Breast epithelium (tissue), 4 donors: ENCODE results near the gene WNT5B. TPM values are rescaled to one million over a fixed set of nuclear protein-coding genes. Genes with fewer than 3 reads are reported as not detected.

Experiments
- DNase-seq, 2 donors: peaks; one replicate each; pipeline ENCODE4 v3.0.0-alpha.2; 2019; ENCODE audit warnings: low spot score in 2 of 2
- H3K27ac ChIP-seq, 2 donors: fragments of 200-600 bp; sonication (generic) in 1 of 2; one replicate each; pipeline ENCODE4 v1.5.1; 2016 to 2019; ENCODE audit warnings: mild to moderate bottlenecking in 1 of 2
- H3K27me3 ChIP-seq, 2 donors: fragments of 200-600 bp; sonication (generic) in 1 of 2; one replicate each; pipeline versions ENCODE4 v1.5.1 to v1.6.0; 2017 to 2019; ENCODE audit warnings: control low read depth in 1 of 2, mild to moderate bottlenecking in 1 of 2
- H3K36me3 ChIP-seq: fragments of 200-600 bp; one replicate; pipeline ENCODE4 v1.5.1; 2019
- H3K4me1 ChIP-seq, 2 donors: fragments of 200-600 bp; sonication (generic); one replicate each; pipeline ENCODE4 v1.5.1; 2016 to 2019; ENCODE audit warnings: control low read depth in 1 of 2
- H3K4me3 ChIP-seq, 3 donors: fragments of 200-600 bp; sonication (generic); 1 replicate in 2 of 3; 2 replicates in 1 of 3; pipeline ENCODE4 v1.5.1; 2016 to 2019; ENCODE audit warnings: mild to moderate bottlenecking in 3 of 3, moderate library complexity in 2 of 3
- H3K9me3 ChIP-seq, 2 donors: fragments of 200-600 bp; sonication (generic) in 1 of 2; one replicate each; pipeline ENCODE4 v1.5.1; 2016 to 2019; ENCODE audit warnings: control low read depth in 1 of 2
- POLR2A ChIP-seq: fragments of 450-650 bp; IDR thresholded peaks from one replicate; pipeline ENCODE4 v1.6.1; 2016; ENCODE audit warnings: antibody characterized with exemption, mild to moderate bottlenecking, moderate library complexity
- POLR2AphosphoS5 ChIP-seq, 3 donors: sonication (generic); formaldehyde crosslinking; IDR thresholded peaks; one replicate each; pipeline ENCODE4 v1.6.1; 2017; ENCODE audit warnings: antibody characterized with exemption in 3 of 3
- intact Hi-C: fragments of 100-400 bp; cut with DNase I; formaldehyde crosslinking; loops from one replicate; pipeline ENCODE4 v1.15.1; 2023; ENCODE audit warnings: low total_unique reads
- total RNA-seq, 3 donors: library from RNA; depleted of rRNA; stranded (reverse); fragments of >200 nt; gene quantifications; one replicate each; pipeline ENCODE4 v1.1.0, GENCODE V29; 2016
- TF ChIP-seq, protein P1 (sequence below), 3 donors: fragments of 450-650 bp; IDR thresholded peaks; one replicate each; pipeline ENCODE4 v1.5.1; 2016 to 2017; ENCODE audit warnings: antibody characterized with exemption in 3 of 3, mild to moderate bottlenecking in 3 of 3, moderate library complexity in 3 of 3

The WNT5B gene
- total RNA-seq, 3 donors from 2014 or later = 3.9 to 11.9 (median 4.0) TPM

DNA sequence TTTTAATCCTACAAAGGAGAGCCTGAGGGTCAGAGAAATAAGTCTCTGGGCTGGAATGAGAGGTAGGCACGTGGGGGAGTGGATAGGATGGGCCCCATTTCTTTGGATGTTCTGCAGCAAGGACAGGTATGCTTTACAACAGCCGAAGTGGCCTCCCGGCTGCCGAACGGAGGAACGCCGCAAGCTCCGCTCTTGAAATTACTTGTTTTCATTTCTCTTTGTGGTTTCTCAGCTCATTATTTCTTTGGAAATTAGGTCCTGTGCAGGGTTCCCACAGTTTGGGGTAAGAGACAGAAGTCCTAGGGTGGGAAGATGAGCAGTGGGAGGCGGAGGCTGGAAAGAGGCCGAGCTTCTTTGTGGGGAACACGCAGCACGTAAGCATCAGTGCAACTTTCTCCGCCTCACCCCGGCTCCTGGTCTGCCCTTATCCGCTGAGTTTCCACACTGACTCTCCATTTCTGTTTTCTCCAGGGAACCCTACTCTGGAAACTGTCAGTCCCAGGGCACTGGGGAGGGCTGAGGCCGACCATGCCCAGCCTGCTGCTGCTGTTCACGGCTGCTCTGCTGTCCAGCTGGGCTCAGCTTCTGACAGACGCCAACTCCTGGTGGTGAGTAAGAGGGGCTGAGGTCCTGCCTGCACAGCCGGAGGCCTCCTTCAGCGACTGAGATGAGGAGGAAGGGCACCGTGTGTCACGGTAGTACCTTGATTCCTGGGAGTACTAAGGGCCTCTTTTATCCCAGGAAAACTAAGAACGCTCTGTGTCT is 2.0 kb downstream of the WNT5B start:
- Histone ChIP-seq H3K36me3 (no peaks in the 10 kb centered on the region), H3K27ac (peak overlapping the region; percentile 53 to 80)

DNA sequence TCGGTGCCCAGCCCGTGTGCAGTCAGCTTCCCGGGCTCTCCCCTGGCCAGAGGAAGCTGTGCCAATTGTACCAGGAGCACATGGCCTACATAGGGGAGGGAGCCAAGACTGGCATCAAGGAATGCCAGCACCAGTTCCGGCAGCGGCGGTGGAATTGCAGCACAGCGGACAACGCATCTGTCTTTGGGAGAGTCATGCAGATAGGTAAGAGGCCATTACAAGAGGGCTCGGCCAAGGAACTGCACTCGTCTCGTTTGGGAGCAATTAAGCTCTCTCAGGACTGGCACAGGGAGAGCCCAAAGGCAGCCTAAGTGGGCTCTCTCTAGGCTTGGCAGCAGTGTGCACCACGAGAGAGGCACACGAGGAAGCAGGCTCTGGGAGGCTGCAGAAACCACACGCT is 3.7 kb downstream of the WNT5B start:
- Histone ChIP-seq H3K27ac (no peak overlapping the region), H3K4me3 (no peak overlapping the region), H3K4me1 (peaks cover 0 to 4% of the 10 kb centered on the region in 2 donors), H3K27me3 (no peaks in the 10 kb centered on the region), H3K36me3 (no peaks in the 10 kb centered on the region), H3K9me3 (no peaks in the 10 kb centered on the region)
- intact Hi-C loops = no loop called here
- no peak for DNase-seq
- TF ChIP-seq, protein P1, sequence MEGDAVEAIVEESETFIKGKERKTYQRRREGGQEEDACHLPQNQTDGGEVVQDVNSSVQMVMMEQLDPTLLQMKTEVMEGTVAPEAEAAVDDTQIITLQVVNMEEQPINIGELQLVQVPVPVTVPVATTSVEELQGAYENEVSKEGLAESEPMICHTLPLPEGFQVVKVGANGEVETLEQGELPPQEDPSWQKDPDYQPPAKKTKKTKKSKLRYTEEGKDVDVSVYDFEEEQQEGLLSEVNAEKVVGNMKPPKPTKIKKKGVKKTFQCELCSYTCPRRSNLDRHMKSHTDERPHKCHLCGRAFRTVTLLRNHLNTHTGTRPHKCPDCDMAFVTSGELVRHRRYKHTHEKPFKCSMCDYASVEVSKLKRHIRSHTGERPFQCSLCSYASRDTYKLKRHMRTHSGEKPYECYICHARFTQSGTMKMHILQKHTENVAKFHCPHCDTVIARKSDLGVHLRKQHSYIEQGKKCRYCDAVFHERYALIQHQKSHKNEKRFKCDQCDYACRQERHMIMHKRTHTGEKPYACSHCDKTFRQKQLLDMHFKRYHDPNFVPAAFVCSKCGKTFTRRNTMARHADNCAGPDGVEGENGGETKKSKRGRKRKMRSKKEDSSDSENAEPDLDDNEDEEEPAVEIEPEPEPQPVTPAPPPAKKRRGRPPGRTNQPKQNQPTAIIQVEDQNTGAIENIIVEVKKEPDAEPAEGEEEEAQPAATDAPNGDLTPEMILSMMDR (IDR thresholded peaks at IDR 0.05) = no peak
- TF ChIP-seq POLR2A (no peak), POLR2AphosphoS5 (IDR thresholded peaks at IDR 0.05) (no peak)

More for the DNA sequence above, 2.0 kb downstream of the WNT5B start:
- H3K4me1 ChIP-seq = peaks cover 0 to 4% of the 10 kb centered on the region in 2 donors
- intact Hi-C loops = no loop called here
- H3K4me3 ChIP-seq = peak overlapping the region; percentile 50 to 80 (median 52)
- DNase-seq = no peak
- H3K9me3 ChIP-seq = no peaks in the 10 kb centered on the region
- H3K27me3 ChIP-seq = no peaks in the 10 kb centered on the region
- no peak for TF ChIP-seq POLR2A
- TF ChIP-seq POLR2AphosphoS5 (IDR thresholded peaks at IDR 0.05) = no peak

DNA sequence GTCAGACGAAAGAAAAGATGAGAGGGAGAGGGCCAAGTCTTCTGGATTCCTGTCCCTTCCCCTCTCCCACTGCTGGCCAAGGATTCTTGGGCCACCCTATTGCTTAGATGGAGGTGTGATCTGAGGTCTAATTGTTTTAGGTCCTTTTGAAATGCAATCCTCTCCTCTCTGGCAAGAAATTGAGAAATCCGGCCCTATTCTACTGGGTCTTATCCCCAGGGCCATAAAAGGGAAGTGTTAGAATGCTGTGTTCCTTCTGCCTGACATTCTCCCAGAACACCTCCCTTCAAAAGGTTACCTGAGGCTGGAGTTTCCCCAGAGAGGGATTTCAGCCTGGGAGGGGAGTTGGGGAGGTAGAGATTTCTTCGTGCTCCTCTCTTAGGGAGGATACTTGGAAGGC is 4.4 kb downstream of the WNT5B start:
- Histone ChIP-seq H3K4me3 (no peak overlapping the region), H3K27ac (no peak overlapping the region), H3K4me1 (peaks cover 0 to 4% of the 10 kb centered on the region in 2 donors), H3K36me3 (no peaks in the 10 kb centered on the region), H3K27me3 (no peaks in the 10 kb centered on the region), H3K9me3 (no peaks in the 10 kb centered on the region)
- intact Hi-C loops = no loop called here
- no peak for DNase-seq
- TF ChIP-seq POLR2A (no peak), POLR2AphosphoS5 (IDR thresholded peaks at IDR 0.05) (no peak)
- TF ChIP-seq, protein P1 (IDR thresholded peaks at IDR 0.05) = no peak

DNA sequence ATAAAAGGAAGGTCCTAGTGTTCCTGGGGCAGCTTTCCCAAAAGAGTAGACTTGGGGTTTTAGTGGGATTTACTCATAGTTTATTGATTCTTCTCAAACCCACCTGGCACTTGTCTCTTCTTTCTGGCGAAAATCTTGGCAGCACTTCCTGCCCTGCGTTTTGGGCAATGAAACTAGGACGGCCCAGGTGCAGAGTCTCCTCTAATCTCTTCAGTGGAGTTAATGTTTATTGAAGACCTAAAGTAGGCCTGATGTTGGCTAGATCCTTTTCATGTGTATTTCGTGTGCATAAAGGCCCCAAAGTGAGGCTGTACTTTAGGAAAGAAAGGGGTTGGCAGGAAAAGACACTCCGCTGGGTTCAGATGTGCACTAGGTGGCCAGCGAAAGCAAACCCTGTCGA is 5.1 kb downstream of the WNT5B start:
- peaks cover 0 to 4% of the 10 kb centered on the region in 2 donors for H3K4me1 ChIP-seq
- H3K36me3 ChIP-seq = no peaks in the 10 kb centered on the region
- no peaks in the 10 kb centered on the region for H3K27me3 ChIP-seq
- TF ChIP-seq POLR2AphosphoS5 (IDR thresholded peaks at IDR 0.05) = no peak
- TF ChIP-seq POLR2A = no peak
- TF ChIP-seq, protein P1 (IDR thresholded peaks at IDR 0.05) = no peak
- intact Hi-C loops = no loop called here
- no peak overlapping the region for H3K4me3 ChIP-seq
- no peak overlapping the region for H3K27ac ChIP-seq
- no peaks in the 10 kb centered on the region for H3K9me3 ChIP-seq
- DNase-seq = no peak

DNA sequence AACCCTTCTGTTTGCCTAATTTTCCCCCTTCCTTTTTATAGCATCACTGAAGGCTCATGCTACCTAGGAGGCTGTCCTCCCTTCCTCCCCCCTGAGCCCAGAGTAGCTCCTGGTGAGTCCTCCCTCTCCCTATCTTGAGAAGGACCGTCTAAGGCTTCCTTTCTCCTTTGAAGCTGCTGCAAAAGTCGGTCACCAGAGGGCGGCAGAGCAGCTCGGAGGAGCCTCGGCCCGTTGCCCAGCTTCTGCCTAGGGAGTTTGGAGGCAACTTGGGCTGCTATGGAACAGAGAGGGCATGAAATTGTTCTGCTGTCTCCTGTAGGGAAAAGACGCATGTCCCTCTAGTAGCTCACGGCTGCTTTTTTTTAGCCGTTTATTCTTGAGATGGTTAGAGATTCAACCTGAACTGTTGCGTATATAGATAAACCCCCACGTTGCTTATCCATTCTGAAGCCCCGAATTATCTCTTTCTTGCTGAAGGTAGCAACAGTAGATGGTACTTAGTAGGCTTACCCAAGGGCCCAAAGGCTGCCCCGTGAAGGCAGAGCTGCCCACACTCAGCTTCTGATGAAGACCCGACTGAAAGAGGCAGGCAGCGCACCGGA is 5.7 kb downstream of the WNT5B start:
- no peak overlapping the region for H3K4me3 ChIP-seq
- TF ChIP-seq POLR2A = no peak
- TF ChIP-seq, protein P1 (IDR thresholded peaks at IDR 0.05) = peak; percentile 18 to 58 (median 57)
- TF ChIP-seq POLR2AphosphoS5 (IDR thresholded peaks at IDR 0.05) = no peak
- intact Hi-C loops = no loop called here
- H3K9me3 ChIP-seq = no peaks in the 10 kb centered on the region
- H3K4me1 ChIP-seq = peaks cover 0 to 1% of the 10 kb centered on the region in 2 donors
- H3K27me3 ChIP-seq = no peaks in the 10 kb centered on the region
- H3K36me3 ChIP-seq = no peaks in the 10 kb centered on the region
- DNase-seq = peak; percentile 47 to 75
- H3K27ac ChIP-seq = no peak overlapping the region
